Endothelial cell of hepatic sinusoid (primary cell): ENCODE results near the gene SLIT3.

Experiments
- in situ Hi-C: cut with HindIII; loops from 2 replicates; pipeline ENCODE4 v1.10.0; 2017; ENCODE audit warnings: low sequenced_read_pairs

The SLIT3 gene

DNA sequence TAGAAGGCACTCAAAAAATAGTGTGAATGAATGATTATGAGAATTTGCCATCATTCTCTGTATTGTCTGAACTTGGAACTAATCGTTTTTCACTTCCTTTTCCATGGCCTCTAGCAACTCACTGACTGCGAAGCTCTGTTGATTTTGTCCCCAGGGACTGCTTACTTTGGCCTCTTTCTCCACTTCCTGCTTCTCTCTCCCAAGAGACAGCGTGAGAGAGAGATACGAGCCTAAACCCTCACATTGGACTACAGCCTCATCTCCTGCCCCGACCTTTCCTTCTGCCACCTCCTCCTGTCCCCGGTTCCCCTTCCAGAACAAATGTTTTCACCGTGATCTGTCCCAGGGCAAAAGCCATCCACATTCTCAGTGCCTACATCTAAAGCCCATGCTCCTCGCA lies 421.0 kb downstream of the SLIT3 start:
- in situ Hi-C loops: no loop called here

DNA sequence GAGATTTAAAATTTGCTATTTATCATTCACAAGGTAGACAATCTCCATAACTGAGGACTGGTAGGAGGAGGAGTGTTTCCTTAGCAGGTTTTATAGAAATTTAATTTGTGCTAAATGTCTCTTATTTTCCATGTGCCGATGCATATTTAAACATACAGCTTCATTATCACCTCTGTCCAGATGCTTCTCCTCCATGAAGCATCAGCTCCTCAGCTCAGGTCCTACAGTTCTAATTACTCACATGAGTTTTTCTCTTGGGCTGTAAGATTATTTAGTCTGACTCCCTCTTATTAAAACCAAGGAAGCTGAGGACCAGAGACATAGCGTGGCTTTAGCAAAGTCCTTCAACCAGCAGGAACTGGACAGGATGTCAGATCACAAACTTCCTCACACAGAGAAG lies 421.6 kb downstream of the SLIT3 start:
- in situ Hi-C loops: no loop called here

DNA sequence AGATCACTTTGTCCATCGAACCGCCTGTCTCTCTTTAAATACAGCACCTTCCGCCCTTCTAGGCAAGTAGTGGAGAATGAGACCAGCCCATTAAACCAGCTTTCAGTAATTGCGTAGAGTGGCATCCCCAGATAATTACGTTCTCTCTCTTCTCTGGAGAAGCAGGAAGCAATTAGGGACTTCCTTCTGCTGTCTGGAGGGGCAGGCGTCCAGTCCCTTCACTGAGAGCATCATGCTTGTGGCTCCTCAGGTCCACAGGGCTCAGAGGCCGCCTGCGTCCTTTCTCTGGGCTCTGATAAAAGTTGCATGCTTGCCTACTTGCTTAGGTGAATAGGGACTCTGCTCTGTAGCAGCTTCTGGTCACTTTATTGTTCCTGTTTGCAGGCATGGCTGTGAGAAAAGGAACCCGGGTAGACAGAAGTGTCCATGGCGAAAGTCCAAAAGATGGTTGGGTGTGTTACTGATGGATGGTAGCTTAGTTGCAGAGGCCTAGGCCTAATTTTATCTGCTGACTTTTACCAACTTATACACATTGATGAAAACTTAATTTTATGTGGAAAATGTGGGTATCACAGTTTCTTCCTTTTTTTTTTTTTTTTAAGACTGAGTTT lies 422.7 kb downstream of the SLIT3 start:
- in situ Hi-C loops: no loop called here

- in situ Hi-C loops: no loop called here
Observed at GRCh38 chr5:168877132-168877892, 423.6 kb downstream of the SLIT3 start.

- in situ Hi-C loops: no loop called here
Observed at GRCh38 chr5:168876419-168876818, 424.5 kb downstream of the SLIT3 start.

DNA sequence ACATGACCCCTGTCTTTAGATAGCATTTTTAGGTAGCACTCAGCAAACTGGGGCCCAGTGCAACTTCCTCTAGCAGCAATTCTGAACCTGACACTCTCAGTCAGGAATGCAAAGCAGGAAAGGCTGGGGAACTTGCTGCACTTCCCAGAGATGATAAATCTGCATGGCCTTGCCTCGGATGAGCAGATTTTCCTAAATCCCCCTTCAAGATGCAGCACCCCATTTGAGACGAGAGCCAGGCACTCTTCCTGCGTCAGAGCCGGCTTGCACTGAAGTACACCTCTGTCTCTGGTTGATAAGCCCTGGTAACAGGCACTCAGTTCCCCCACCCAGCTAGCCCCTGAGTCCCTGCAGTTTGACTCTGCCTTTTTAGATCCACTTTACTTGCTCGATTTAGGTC lies 425.1 kb downstream of the SLIT3 start:
- in situ Hi-C loops: no loop called here

- in situ Hi-C loops: no loop called here
Observed at GRCh38 chr5:168874713-168875380, 426.1 kb downstream of the SLIT3 start.

DNA sequence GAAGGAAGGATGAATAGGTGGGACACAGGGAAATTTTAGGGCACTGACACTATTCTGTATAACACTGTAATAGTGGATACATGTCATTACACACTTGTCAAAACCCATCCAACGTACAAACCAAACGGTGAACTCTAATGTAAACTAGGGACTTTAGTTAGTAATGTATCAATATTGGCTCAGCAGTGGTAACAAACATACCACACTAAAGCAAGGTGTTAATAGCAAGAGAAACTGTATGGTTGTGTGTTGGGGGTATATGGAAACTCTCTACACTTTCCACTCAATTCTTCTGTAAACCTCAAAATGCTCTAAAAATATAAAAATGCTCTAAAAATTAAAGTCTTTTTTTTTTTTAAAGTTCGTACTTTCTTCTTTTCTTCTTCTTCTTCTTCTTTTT lies 428.7 kb downstream of the SLIT3 start:
- in situ Hi-C loops: no loop called here

DNA sequence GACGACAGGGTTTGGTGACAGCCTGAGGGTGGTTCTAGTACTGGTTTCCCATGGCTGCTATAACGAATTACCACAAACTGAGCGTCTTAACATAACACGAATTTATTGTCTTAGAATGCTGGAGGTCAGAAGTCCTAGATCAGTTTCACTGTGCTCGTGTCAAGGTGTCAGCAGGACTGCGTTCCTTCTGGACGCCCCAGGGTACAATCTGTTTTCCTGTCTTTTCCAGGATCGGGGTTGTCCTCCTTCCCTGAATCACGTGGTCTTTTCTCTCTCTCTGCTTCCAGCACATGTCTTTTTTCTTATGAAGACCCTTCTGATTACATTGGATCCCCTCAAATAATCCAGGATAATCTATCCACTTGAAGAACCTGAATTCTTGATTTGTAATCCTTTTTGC lies 430.0 kb downstream of the SLIT3 start:
- in situ Hi-C loops: no loop called here

DNA sequence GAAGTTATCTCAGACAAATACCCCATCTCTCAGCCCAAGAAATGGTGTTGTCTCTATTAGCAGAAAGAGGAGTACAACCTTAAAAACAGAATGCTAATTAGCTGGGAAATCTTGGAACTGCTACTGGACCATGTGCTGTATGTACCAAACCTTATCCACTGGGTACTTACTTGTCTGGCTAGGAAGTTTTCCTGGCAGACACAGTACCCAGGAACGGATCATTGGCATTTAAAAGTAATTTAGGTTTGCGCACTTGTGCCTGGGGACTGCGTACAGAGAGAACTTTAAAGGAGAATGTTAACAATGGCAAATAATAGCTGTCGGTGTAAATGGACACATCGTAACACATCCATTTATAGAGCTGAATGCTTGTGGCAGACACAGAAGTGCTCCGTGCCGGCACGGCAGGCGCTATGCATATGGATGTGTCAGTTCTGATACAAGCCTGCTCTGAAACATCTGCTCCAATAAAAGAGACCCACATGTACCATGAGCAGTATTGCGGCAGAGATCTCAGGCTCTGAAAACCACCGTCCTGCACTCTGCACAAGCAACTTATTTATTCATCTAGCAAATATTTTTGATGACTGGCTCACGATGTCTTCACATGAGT lies 431.2 kb downstream of the SLIT3 start:
- in situ Hi-C loops: no loop called here

DNA sequence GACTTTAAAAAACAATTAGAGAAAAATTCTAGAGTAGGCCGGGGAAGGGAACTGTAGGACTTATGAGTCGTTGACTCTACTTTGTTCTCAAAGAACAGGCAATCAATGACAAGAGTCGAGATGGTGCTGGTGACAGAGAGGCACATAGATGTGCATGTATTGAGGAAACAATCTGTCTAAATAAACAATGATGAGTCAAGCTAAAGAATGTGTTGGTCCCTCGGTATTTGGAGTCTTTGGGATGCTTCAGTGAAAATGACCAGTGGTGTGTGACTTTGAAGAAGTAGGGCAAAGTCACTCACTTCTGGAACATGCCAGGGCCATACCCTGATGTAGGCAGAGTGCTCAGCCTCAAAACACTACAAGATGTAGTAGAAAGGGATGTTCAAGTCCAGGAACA lies 433.7 kb downstream of the SLIT3 start:
- in situ Hi-C loops: no loop called here

GRCh38 chr5:168865968-168866367 lies 435.0 kb downstream of the SLIT3 start:
- in situ Hi-C loops: no loop called here

GRCh38 chr5:168863021-168863420 lies 437.9 kb downstream of the SLIT3 start:
- in situ Hi-C loops: no loop called here

GRCh38 chr5:168860503-168860902 lies 440.4 kb downstream of the SLIT3 start:
- in situ Hi-C loops: no loop called here

GRCh38 chr5:168860081-168860480 lies 440.9 kb downstream of the SLIT3 start:
- in situ Hi-C loops: no loop called here

DNA sequence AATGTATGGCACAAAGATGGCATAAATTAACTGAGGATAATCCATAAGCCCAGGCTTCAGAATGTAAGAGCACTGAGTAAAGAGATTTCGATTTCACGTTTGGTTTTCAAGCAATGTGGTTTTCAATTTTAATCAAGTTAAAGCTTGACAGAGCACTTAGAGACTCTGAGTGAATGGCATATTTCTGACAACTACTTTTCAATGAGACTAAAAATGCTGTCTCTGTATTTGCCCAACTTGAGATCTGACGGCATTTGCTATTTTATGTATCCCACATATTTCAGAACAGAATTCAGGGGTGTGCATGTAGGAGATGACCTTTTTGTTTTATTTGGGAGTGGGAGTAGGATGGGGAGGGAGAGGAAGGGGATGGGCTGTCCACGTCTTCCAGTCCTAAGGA lies 441.5 kb downstream of the SLIT3 start:
- in situ Hi-C loops: no loop called here

GRCh38 chr5:168858994-168859393 lies 441.9 kb downstream of the SLIT3 start:
- in situ Hi-C loops: no loop called here

GRCh38 chr5:168858371-168858770 lies 442.6 kb downstream of the SLIT3 start:
- in situ Hi-C loops: no loop called here

- in situ Hi-C loops: no loop called here
Observed at GRCh38 chr5:168853972-168854371, 447.0 kb downstream of the SLIT3 start.

DNA sequence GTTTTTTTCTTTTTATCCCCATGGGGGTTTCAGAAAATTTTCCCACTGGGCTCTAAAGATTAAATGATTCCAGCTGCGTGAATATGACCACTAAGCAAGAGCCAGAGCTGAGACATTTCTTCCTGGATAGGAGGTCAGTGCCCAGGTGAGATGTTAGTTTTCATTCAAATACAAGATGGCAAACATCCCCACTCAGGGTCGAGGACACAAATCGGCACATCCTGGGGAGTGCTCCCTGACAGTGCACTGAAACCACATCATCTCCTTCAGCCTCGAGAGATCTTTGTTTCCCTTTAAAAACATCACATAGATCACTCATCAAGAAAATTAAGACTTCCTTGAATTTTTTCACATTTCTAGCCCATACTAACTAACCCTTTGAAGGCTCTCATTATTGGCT lies 448.6 kb downstream of the SLIT3 start:
- in situ Hi-C loops: no loop called here

DNA sequence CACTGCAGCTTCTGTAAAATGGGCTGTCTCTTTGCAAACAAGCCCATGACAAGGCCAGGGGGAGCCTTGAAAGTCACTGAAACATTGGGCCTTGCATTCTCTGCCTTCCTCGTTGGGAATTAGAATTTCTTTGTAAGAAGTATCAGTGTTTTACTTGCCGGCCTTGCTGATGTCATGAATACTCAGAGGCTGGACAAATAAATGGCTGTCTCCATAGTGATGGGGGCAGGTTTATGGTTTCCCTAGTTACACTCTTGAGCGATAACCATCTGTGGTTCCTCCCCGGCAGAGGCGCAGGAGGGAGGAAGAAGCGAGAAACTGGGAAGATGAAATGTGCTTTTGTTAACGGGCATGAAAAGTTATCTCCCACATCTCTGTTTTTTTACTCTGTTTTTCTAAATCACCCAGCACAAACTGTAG lies 449.0 kb downstream of the SLIT3 start:
- in situ Hi-C loops: no loop called here

DNA sequence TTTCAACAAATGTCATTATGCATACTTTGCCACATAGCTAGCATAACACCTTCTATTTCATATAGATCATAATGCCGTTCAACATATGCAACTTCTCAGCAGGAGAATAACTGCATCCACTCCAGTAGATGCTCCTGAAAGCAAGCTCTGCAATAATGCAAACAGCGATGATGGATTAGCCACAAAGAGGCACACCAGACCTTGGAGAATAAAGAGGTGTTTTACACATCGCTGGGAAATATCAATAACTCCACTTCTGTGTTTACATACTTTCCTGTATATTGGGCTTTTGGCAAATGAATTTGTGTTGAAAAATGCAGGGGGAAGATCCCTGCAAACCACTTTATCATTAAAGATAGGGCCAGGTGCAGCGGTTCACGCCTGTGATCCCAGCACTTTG lies 450.3 kb downstream of the SLIT3 start:
- in situ Hi-C loops: no loop called here
